NK-92 treated with Interleukin-12 subunit alpha and Interleukin-12 subunit beta, amount 100 ng/mL, for 24 hours (cell line): Measurements from ENCODE around the gene ERBB3.
"Not testable (repeated sequence)": the region's sequence is repeated elsewhere in the genome, so short reads cannot be mapped to it uniquely, and the experiment has no call there.

ENCODE experiments used
- DNase-seq: peaks from one replicate; lab custom pipeline; 2025; lab: John Stamatoyannopoulos, UW

The ERBB3 gene

GRCh38 chr12:56079723-56080555 is at the start of gene ERBB3:
Gene ERBB3 (plus strand): TSS chr12:56080165. CDS start chr12:56080301, 136 bp downstream.
- DNase-seq = no peak

GRCh38 chr12:56031987-56032386 is 48.0 kb upstream of the ERBB3 start:
- no peak for DNase-seq

DNA sequence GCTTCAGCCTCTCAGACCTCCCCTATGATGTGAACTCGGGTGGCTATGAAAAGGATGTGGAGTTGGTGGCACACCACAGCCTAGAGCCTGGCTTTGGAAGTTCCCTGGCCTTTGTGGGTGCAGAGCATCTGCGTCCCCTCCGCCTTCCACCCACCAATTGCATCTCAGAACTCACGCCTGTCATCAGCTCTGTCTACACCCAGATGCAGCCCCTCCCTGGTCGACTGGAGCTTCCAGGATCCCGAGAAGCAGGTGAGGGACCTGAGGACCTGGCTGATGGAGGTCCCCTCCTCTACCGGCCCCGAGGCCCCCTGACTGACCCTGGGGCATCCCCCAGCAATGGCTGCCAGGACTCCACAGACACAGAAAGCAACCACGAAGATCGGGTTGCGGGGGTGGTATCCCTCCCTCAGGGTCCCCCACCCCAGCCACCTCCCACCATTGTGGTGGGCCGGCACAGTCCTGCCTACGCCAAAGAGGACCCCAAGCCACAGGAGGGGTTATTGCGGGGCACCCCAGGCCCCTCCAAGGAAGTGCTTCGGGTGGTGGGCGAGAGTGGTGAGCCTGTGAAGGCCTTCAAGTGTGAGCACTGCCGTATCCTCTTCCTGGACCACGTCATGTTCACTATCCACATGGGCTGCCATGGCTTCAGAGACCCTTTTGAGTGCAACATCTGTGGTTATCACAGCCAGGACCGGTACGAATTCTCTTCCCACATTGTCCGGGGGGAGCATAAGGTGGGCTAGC is 45.2 kb upstream of the ERBB3 start:
- no peak for DNase-seq

DNA sequence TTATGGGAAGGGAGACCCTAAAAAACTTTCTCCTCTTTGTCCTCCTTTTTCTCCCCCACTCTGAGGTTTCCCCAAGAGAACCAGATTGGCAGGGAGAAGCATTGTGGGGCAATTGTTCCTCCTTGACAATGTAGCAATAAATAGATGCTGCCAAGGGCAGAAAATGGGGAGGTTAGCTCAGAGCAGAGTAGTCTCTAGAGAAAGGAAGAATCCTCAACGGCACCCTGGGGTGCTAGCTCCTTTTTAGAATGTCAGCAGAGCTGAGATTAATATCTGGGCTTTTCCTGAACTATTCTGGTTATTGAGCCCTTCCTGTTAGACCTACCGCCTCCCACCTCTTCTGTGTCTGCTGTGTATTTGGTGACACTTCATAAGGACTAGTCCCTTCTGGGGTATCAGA is 42.8 kb upstream of the ERBB3 start:
- DNase-seq = no peak

GRCh38 chr12:56038022-56038655 is 41.8 kb upstream of the ERBB3 start:
- no peak for DNase-seq

DNA sequence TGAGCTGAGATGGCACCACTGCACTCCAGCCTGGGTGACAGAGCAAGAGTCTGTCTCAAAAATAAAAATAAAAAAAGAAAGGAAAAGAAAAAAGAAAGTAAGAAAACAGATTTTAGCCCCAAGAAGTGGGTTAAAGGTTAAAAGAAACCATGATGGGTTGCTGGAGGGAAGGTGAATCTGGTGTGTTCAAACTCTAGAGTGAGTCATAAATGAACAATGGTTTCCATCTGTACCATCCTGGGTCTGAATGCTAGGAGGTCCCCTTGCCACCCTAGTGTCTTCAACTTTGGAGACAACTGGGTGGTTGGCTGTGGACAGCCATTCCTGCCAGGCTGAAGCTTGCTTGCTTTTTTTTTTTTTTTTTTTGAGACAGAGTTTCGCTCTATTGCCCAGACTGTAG is 39.8 kb upstream of the ERBB3 start:
- DNase-seq = no peak

DNA sequence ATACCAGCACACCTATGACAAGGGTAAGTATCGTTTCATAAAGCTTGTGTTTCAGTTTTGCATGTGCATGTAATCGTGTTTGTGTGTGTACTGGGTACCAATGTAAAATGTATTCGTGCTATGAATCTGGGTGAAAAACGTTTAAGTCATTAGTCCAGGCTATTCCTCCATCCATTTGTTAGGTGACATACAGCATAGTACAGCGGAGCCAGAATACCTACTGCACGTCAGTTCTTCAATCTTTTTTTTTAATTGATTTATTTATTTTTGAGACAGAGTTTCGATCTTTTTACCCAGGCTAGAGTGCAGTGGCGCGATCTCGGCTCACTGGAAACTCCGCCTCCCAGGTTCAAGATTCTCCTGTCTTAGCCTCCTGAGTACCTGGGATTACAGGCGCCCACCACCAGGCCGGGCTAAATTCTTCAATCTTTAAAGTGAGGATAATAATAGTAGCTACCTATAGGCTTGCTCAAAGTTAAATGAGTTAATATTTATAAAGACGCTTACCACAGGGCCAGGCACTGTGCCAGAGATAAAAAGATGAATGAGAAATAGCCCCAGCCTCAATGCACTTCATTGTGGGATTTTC is 38.9 kb upstream of the ERBB3 start:
- no peak for DNase-seq

GRCh38 chr12:56041552-56042429 is 38.2 kb upstream of the ERBB3 start, which contains the start of gene RPS26:
Gene RPS26 (plus strand): TSS chr12:56041918. CDS start chr12:56042167, 249 bp downstream.
- DNase-seq = peak; percentile 86

DNA sequence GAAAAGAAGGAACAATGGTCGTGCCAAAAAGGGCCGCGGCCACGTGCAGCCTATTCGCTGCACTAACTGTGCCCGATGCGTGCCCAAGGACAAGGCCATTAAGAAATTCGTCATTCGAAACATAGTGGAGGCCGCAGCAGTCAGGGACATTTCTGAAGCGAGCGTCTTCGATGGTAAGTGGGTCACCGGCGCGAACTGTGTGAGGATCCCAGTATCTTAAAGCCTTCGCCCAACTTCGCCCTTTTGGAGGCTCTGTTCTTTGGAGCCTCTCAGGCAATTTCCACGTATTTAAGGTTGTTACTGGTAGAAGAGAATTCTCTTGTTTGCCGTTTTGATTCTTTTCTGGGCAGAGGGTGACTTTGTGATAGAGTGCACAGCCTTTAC is 37.5 kb upstream of the ERBB3 start:
- not testable (repeated sequence) for DNase-seq

DNA sequence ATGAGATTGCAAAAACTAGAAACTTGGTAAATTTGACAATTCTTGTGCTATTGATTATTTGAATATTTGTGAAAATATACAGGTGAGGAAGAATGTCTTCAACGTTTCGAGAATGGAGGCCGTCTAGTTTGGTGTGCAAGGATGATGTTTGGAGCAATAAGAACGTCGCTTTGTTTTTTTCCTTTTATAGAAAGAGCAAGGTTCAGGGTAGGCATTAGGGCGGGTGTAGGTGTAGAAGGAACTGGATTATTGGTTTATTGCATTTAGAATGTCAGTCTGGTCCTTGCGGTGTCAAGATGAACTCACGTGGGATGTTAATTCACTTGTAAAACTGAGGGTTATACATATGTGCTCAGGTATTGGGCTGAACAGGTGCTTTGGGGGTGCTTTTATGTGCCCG is 37.1 kb upstream of the ERBB3 start:
- DNase-seq = no peak

- DNase-seq = no peak
Measured at GRCh38 chr12:56046027-56046780, 33.8 kb upstream of the ERBB3 start.

DNA sequence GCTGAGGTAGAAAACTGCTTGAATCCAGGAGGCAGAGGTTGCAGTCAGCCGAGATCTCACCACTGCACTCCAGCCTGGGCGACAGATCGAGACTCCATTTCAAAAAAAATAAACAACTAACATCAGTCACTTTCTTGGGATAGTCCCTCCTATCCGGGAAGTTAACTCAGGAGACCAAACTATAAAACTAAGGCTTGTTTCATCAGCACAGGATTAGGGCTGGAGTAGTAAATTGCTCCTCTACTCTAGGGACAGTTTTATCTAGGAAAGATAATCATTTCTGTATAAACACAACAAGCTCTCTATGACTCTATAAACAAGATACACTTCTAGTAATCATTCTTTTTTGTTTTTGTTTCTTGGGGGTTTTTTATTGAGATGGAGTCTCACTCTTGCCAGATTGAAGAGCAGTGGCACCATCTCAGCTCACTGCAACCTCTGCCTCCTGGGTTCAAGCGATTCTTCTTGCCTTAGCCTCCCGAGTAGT is 26.5 kb upstream of the ERBB3 start:
- no peak for DNase-seq

- DNase-seq = not testable (repeated sequence)
Measured at GRCh38 chr12:56059964-56060363, 20.0 kb upstream of the ERBB3 start.

DNA sequence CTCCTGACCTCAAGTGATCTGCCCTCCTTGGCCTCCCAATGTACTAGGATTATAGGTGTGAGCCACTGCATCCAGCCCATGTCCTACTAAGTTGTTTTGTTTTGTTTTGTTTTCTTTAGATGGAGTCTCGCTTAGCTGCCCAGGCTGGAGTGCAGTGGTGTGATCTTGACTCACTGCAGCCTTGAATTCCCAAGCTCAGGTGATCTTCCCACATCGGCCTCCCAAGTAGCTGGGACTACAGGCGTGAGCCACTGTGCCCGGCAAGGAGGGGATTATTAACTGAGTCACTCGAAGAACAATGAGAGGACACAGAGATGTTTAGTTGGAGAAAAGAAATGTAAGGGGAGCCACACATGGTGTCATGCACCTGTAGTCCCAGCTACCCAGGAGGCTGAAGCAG is 18.0 kb upstream of the ERBB3 start:
- DNase-seq = no peak

GRCh38 chr12:56062996-56063395 is 17.0 kb upstream of the ERBB3 start:
- no peak for DNase-seq

DNA sequence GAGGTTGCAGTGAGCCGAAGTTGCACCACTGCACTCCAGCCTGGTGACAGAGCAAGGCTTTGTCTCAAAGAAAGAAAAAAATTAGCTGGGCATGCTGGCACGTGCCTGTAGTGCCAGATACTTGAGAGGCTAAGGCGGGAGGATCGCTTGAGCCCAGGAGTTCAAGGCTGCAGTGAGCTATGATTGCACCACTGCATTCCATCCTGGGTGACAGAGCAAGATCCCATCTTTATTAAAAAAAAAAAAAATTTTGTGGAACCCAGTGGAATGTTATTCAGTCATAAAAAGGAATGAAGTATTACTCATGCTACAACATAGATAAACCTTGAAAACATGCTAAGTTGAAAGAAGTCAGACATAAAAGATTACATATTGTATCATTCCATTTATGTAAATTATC is 8.3 kb upstream of the ERBB3 start:
- no peak for DNase-seq

GRCh38 chr12:56074396-56074795 is 5.6 kb upstream of the ERBB3 start:
- no peak for DNase-seq

GRCh38 chr12:56077966-56078365 is 2.0 kb upstream of the ERBB3 start:
- DNase-seq = not testable (repeated sequence)

GRCh38 chr12:56078427-56078826 is 1.5 kb upstream of the ERBB3 start:
- no peak for DNase-seq

- no peak for DNase-seq
Measured at GRCh38 chr12:56078931-56079722, 838 bp upstream of the ERBB3 start.
